Measurements from ENCODE around the gene UBE2S.

DNA sequence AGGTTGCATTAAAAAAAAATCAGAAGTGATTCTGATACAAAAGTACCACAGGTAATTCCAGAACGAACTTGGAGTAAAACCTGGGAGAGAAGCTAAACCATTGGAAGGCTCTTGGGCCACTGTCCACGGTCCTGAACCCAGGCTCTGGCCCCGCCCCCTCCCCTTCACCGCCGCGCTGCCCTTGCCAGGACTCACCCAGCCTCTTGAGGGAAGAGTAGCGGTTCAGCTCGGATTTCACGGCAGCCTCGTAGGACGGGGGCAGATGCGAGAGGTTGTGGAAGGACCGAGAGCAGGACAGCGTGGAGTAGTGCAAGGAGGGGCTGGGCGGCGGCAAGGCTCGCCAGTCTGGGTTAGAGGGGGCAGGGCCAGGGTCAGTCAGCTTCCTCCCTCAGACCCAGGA is 29.8 kb upstream of the UBE2S start:
- TF ChIP-seq, protein P1, sequence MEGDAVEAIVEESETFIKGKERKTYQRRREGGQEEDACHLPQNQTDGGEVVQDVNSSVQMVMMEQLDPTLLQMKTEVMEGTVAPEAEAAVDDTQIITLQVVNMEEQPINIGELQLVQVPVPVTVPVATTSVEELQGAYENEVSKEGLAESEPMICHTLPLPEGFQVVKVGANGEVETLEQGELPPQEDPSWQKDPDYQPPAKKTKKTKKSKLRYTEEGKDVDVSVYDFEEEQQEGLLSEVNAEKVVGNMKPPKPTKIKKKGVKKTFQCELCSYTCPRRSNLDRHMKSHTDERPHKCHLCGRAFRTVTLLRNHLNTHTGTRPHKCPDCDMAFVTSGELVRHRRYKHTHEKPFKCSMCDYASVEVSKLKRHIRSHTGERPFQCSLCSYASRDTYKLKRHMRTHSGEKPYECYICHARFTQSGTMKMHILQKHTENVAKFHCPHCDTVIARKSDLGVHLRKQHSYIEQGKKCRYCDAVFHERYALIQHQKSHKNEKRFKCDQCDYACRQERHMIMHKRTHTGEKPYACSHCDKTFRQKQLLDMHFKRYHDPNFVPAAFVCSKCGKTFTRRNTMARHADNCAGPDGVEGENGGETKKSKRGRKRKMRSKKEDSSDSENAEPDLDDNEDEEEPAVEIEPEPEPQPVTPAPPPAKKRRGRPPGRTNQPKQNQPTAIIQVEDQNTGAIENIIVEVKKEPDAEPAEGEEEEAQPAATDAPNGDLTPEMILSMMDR (IDR thresholded peaks at IDR 0.05; ENCODE audit: insufficient read depth, low read length, poor library complexity, severe bottlenecking) = no peak
- TF ChIP-seq EZH2phosphoT487 (conservative IDR thresholded peaks at IDR 0.05; ENCODE audit: low read length) = no peak
